Natural killer cell (primary cell): Measurements from ENCODE around the gene PRKAG2. TPM values are rescaled to one million over a fixed set of nuclear protein-coding genes. Genes with fewer than 3 reads are reported as not detected.

Experiments used
- ATAC-seq, 3 donors: fragments of 150-1000 bp in 2 of 3; fragments of 200-7000 bp in 1 of 3; cut with Tn5 transposase; 1 replicate in 1 of 3; 2 replicates in 2 of 3; pipeline ENCODE4 v1.10.0; 2021; ENCODE audit warnings: mild to moderate bottlenecking in 2 of 3, moderate library complexity in 2 of 3
- DNase-seq, 2 donors: peaks; one replicate each; pipeline versions ENCODE4 v3.0.0 to v3.0.0-alpha.2; 2013 to 2021; ENCODE audit warnings: mixed read lengths in 1 of 2
- H3K27ac ChIP-seq: one replicate; pipeline ENCODE4 v1.5.1; 2013; ENCODE audit warnings: mild to moderate bottlenecking, low read length
- H3K27me3 ChIP-seq: one replicate; pipeline ENCODE4 v1.6.1; 2013; ENCODE audit warnings: low read length; ENCODE audit not compliant: control insufficient read depth, insufficient read depth
- H3K36me3 ChIP-seq: one replicate; pipeline ENCODE4 v1.6.1; 2013; ENCODE audit warnings: low read length; ENCODE audit not compliant: control insufficient read depth, insufficient read depth
- H3K4me1 ChIP-seq: one replicate; pipeline ENCODE4 v1.6.1; 2013; ENCODE audit warnings: low read length; ENCODE audit not compliant: control insufficient read depth, insufficient read depth
- H3K4me3 ChIP-seq: one replicate; pipeline ENCODE4 v1.5.1; 2013; ENCODE audit warnings: low read length
- H3K9me3 ChIP-seq: one replicate; pipeline ENCODE4 v1.6.1; 2013; ENCODE audit warnings: low read length; ENCODE audit not compliant: control insufficient read depth, insufficient read depth
- H3K27ac Mint-ChIP-seq, 2 donors: one replicate each; pipeline ENCODE4 v1.8.0; 2022; ENCODE audit warnings: mild to moderate bottlenecking in 2 of 2, mixed read lengths in 2 of 2, moderate library complexity in 1 of 2
- H3K27me3 Mint-ChIP-seq, 2 donors: one replicate each; pipeline ENCODE4 v1.8.0; 2022; ENCODE audit warnings: low read depth in 2 of 2, mixed read lengths in 2 of 2
- H3K36me3 Mint-ChIP-seq: one replicate; pipeline ENCODE4 v1.8.0; 2022; ENCODE audit warnings: mixed read lengths
- H3K4me1 Mint-ChIP-seq, 2 donors: one replicate each; pipeline ENCODE4 v1.8.0; 2022; ENCODE audit warnings: mixed read lengths in 2 of 2
- H3K4me3 Mint-ChIP-seq: one replicate; pipeline ENCODE4 v1.8.0; 2022; ENCODE audit warnings: mild to moderate bottlenecking, moderate library complexity, mixed read lengths
- H3K9me3 Mint-ChIP-seq, 2 donors: one replicate each; pipeline ENCODE4 v1.8.0; 2022; ENCODE audit warnings: mixed read lengths in 2 of 2
- CTCF ChIP-seq: fragments of 200-600 bp; IDR thresholded peaks from one replicate; pipeline ENCODE4 v1.8.0; 2022; ENCODE audit warnings: antibody characterized with exemption
- WGBS: methylation state at CpG from one replicate; pipeline ENCODE4 v1.1.7; 2013; ENCODE audit warnings: missing lambda C conversion rate; ENCODE audit not compliant: insufficient coverage; 5-methylcytosine and 5-hydroxymethylcytosine counted together
- intact Hi-C: fragments of 100-400 bp; cut with micrococcal nuclease; formaldehyde crosslinking; loops from one replicate; pipeline ENCODE4 v1.14.2; 2022
- total RNA-seq, 4 donors: library from RNA; stranded (reverse); fragments of 120-200 nt in 1 of 4; gene quantifications; one replicate each; pipeline versions ENCODE4 v1.2.3 to v1.2.4, GENCODE V29; 2013 to 2022

The PRKAG2 gene
- total RNA-seq, 3 donors from 2014 or later (not counting 1 experiment from before 2014, with no cell fraction given) = 42.6 to 66.5 (median 64.4) TPM

GRCh38 chr7:151804756-151805155 lies 72.2 kb downstream of the PRKAG2 start:
- WGBS = 97% methylated on average over 9 of the region's 9 CpGs
- intact Hi-C loops = no loop called here
- H3K36me3 ChIP-seq = no peaks in the 10 kb centered on the region
- Mint-ChIP-seq H3K4me3 (no peak overlapping the region), H3K36me3 (no peaks in the 10 kb centered on the region), H3K27me3 (no peaks in the 10 kb centered on the region), H3K9me3 (no peaks in the 10 kb centered on the region), H3K4me1 (peaks cover 18 to 19% of the 10 kb centered on the region in 2 donors), H3K27ac (no peak overlapping the region)
- no peak for DNase-seq
- no peaks in the 10 kb centered on the region for H3K27me3 ChIP-seq
- no peaks in the 10 kb centered on the region for H3K9me3 ChIP-seq
- no peak for ATAC-seq
- H3K4me1 ChIP-seq = peaks cover 7% of the 10 kb centered on the region
- TF ChIP-seq CTCF = no peak
- H3K27ac ChIP-seq = no peak overlapping the region
- H3K4me3 ChIP-seq = no peak overlapping the region

GRCh38 chr7:151803841-151804240 lies 73.1 kb downstream of the PRKAG2 start:
- H3K27ac Mint-ChIP-seq = no peak overlapping the region
- Histone ChIP-seq H3K27ac (no peak overlapping the region), H3K4me1 (peaks cover 7% of the 10 kb centered on the region), H3K9me3 (no peaks in the 10 kb centered on the region), H3K36me3 (no peaks in the 10 kb centered on the region), H3K27me3 (no peaks in the 10 kb centered on the region), H3K4me3 (no peak overlapping the region)
- no peaks in the 10 kb centered on the region for H3K27me3 Mint-ChIP-seq
- H3K9me3 Mint-ChIP-seq = no peaks in the 10 kb centered on the region
- H3K4me1 Mint-ChIP-seq = peaks cover 19 to 20% of the 10 kb centered on the region in 2 donors
- no peaks in the 10 kb centered on the region for H3K36me3 Mint-ChIP-seq
- 91% methylated on average over 8 of the region's 8 CpGs for WGBS
- intact Hi-C loops = no loop called here
- DNase-seq (no peak), ATAC-seq (no peak)
- no peak overlapping the region for H3K4me3 Mint-ChIP-seq
- TF ChIP-seq CTCF = no peak

- H3K9me3 Mint-ChIP-seq = no peaks in the 10 kb centered on the region
- Histone ChIP-seq H3K4me1 (peaks cover 9% of the 10 kb centered on the region), H3K27ac (no peak overlapping the region), H3K9me3 (no peaks in the 10 kb centered on the region), H3K36me3 (no peaks in the 10 kb centered on the region), H3K27me3 (no peaks in the 10 kb centered on the region), H3K4me3 (no peak overlapping the region)
- peaks cover 21 to 26% of the 10 kb centered on the region in 2 donors for H3K4me1 Mint-ChIP-seq
- no peak overlapping the region for H3K4me3 Mint-ChIP-seq
- no peak overlapping the region for H3K27ac Mint-ChIP-seq
- no peaks in the 10 kb centered on the region for H3K27me3 Mint-ChIP-seq
- no peak for TF ChIP-seq CTCF
- 85% methylated on average over 5 of the region's 5 CpGs for WGBS
- ATAC-seq = no peak
- intact Hi-C loops = no loop called here
- H3K36me3 Mint-ChIP-seq = no peaks in the 10 kb centered on the region
- no peak for DNase-seq
These were observed 74.5 kb downstream of the PRKAG2 start for GRCh38 chr7:151802469-151802846.

- peaks cover 22 to 27% of the 10 kb centered on the region in 2 donors for H3K4me1 Mint-ChIP-seq
- H3K27me3 Mint-ChIP-seq = no peaks in the 10 kb centered on the region
- H3K9me3 ChIP-seq = no peaks in the 10 kb centered on the region
- H3K9me3 Mint-ChIP-seq = no peaks in the 10 kb centered on the region
- 84% methylated on average over 15 of the region's 15 CpGs for whole genome bisulfite sequencing
- H3K27ac ChIP-seq = no peak overlapping the region
- TF ChIP-seq CTCF = no peak
- H3K4me3 Mint-ChIP-seq = no peak overlapping the region
- no peak overlapping the region for H3K4me3 ChIP-seq
- peaks cover 9% of the 10 kb centered on the region for H3K4me1 ChIP-seq
- DNase-seq (no peak), ATAC-seq (no peak)
- no peak overlapping the region for H3K27ac Mint-ChIP-seq
- intact Hi-C loops = no loop called here
- no peaks in the 10 kb centered on the region for H3K36me3 Mint-ChIP-seq
- H3K36me3 ChIP-seq = no peaks in the 10 kb centered on the region
- no peaks in the 10 kb centered on the region for H3K27me3 ChIP-seq
These were observed 75.0 kb downstream of the PRKAG2 start for GRCh38 chr7:151801782-151802468.
